Hypothalamus (tissue), 51 donors: ENCODE measurements around the gene ARHGEF9.
"Not testable (repeated sequence)": the region's sequence is repeated elsewhere in the genome, so short reads cannot be mapped to it uniquely, and the experiment has no call there.

Experiments used
- DNase-seq, 51 donors: peaks; one replicate each; lab custom pipeline; 2025; lab: John Stamatoyannopoulos, UW

Gene ARHGEF9

GRCh38 chrX:63784902-63785707 is at the start of gene ARHGEF9:
Gene ARHGEF9, minus strand, starts transcription at chrX:63785214. Its CDS starts 69 bp downstream, at chrX:63785145.
- peak in 37 of 51 donors; percentile 0 to 39 (median 13) for DNase-seq

GRCh38 chrX:63825446-63825845 is 40.4 kb upstream of the ARHGEF9 start:
- DNase-seq: not testable (repeated sequence)

GRCh38 chrX:63818156-63818555 is 33.1 kb upstream of the ARHGEF9 start:
- DNase-seq: no peak

- DNase-seq: no peak
Observed at GRCh38 chrX:63817696-63818095, 32.7 kb upstream of the ARHGEF9 start.

- DNase-seq: no peak
Observed at GRCh38 chrX:63812823-63813222, 27.8 kb upstream of the ARHGEF9 start.

- peak in 2 of 51 donors; percentile 0 to 1 for DNase-seq
Observed at GRCh38 chrX:63810746-63811145, 25.7 kb upstream of the ARHGEF9 start.

- peak in 4 of 51 donors; percentile 0 to 21 (median 2) for DNase-seq
Observed at GRCh38 chrX:63809173-63809572, 24.2 kb upstream of the ARHGEF9 start.

GRCh38 chrX:63795406-63795805 is 10.4 kb upstream of the ARHGEF9 start:
- not testable (repeated sequence) for DNase-seq

GRCh38 chrX:63785708-63786040 is 660 bp upstream of the ARHGEF9 start:
- no peak for DNase-seq

GRCh38 chrX:63784346-63784901 is 590 bp downstream of the ARHGEF9 start:
- DNase-seq: peak in 13 of 51 donors; percentile 0 to 34 (median 8)

- DNase-seq: no peak
Observed at GRCh38 chrX:63782515-63782914, 2.5 kb downstream of the ARHGEF9 start.

GRCh38 chrX:63768760-63769159 is 16.3 kb downstream of the ARHGEF9 start:
- no peak for DNase-seq

- no peak for DNase-seq
Observed at GRCh38 chrX:63765712-63766111, 19.3 kb downstream of the ARHGEF9 start.

- DNase-seq: no peak
Observed at GRCh38 chrX:63764946-63765345, 20.1 kb downstream of the ARHGEF9 start.

- DNase-seq: no peak
Observed at GRCh38 chrX:63761639-63762038, 23.4 kb downstream of the ARHGEF9 start.

GRCh38 chrX:63758011-63758410 is 27.0 kb downstream of the ARHGEF9 start:
- peak in 1 of 51 donors; percentile 0 for DNase-seq

- no peak for DNase-seq
Observed at GRCh38 chrX:63755892-63756291, 29.1 kb downstream of the ARHGEF9 start.

- peak; percentile 12 to 96 (median 84) for DNase-seq
Observed at GRCh38 chrX:63754860-63755579, 30.0 kb downstream of the ARHGEF9 start.

- peak in 8 of 51 donors; percentile 9 to 70 (median 30) for DNase-seq
Observed at GRCh38 chrX:63754136-63754859, 30.7 kb downstream of the ARHGEF9 start.

- DNase-seq: no peak
Observed at GRCh38 chrX:63751481-63751880, 33.5 kb downstream of the ARHGEF9 start.

GRCh38 chrX:63750811-63751210 is 34.2 kb downstream of the ARHGEF9 start:
- no peak for DNase-seq
